H9 (cell line): ENCODE results near the gene DUSP18. TPM values are rescaled to one million over a fixed set of nuclear protein-coding genes. Genes with fewer than 3 reads are reported as not detected.
A peak's percentile ranks its signal among the peaks of the same experiment; 100 is the strongest.

Experiments used
- DNase-seq: peaks from one replicate; pipeline ENCODE4 v3.0.0-alpha.2; 2017
- H2AFZ ChIP-seq: one replicate; pipeline ENCODE4 v1.6.1; 2013; ENCODE audit warnings: mild to moderate bottlenecking, low read length, control low read depth, moderate library complexity
- H2AK5ac ChIP-seq: 2 replicates; pipeline ENCODE4 v1.6.1; 2013; ENCODE audit warnings: low read length, control low read depth, mixed read lengths; ENCODE audit not compliant: insufficient read length
- H2BK120ac ChIP-seq: one replicate; pipeline ENCODE4 v1.6.1; 2013; ENCODE audit warnings: low read depth, mild to moderate bottlenecking, low read length, control low read depth, inconsistent platforms; ENCODE audit not compliant: poor library complexity, severe bottlenecking
- H2BK12ac ChIP-seq: 2 replicates; pipeline ENCODE4 v1.6.1; 2013; ENCODE audit warnings: low read length, control low read depth, mixed read lengths, low read depth; ENCODE audit not compliant: insufficient read length
- H2BK15ac ChIP-seq: 2 replicates; pipeline ENCODE4 v1.6.1; 2013; ENCODE audit warnings: low read depth, low read length, control low read depth
- H2BK20ac ChIP-seq: one replicate; pipeline ENCODE4 v1.6.1; 2013; ENCODE audit warnings: low read depth, mild to moderate bottlenecking, low read length, control low read depth, inconsistent platforms; ENCODE audit not compliant: poor library complexity, severe bottlenecking
- H2BK5ac ChIP-seq: 2 replicates; pipeline ENCODE4 v1.6.1; 2013; ENCODE audit warnings: low read length, control low read depth, mixed read lengths; ENCODE audit not compliant: insufficient read length
- H3K14ac ChIP-seq: 2 replicates; pipeline ENCODE4 v1.6.1; 2013; ENCODE audit warnings: low read length, control low read depth; ENCODE audit not compliant: insufficient read depth
- H3K18ac ChIP-seq: 2 replicates; pipeline ENCODE4 v1.6.1; 2013; ENCODE audit warnings: low read depth, mild to moderate bottlenecking, mixed read lengths, low read length, control low read depth; ENCODE audit not compliant: insufficient read length
- H3K23ac ChIP-seq: 2 replicates; pipeline ENCODE4 v1.6.1; 2013; ENCODE audit warnings: low read length, control low read depth, mixed read lengths, low read depth; ENCODE audit not compliant: insufficient read length
- H3K23me2 ChIP-seq: 2 replicates; pipeline ENCODE4 v1.6.1; 2013; ENCODE audit warnings: low read depth, mild to moderate bottlenecking, mixed read lengths, low read length, control low read depth; ENCODE audit not compliant: insufficient read length, poor library complexity, severe bottlenecking
- H3K27ac ChIP-seq: 2 replicates; pipeline ENCODE4 v1.5.1; 2013; ENCODE audit warnings: low read length, control low read depth, mixed read lengths, low read depth; ENCODE audit not compliant: insufficient read length
- H3K27me3 ChIP-seq: 2 replicates; pipeline ENCODE4 v1.6.1; 2013; ENCODE audit warnings: low read length, control low read depth, inconsistent platforms; ENCODE audit not compliant: insufficient read depth
- H3K4ac ChIP-seq: 2 replicates; pipeline ENCODE4 v1.6.1; 2013; ENCODE audit warnings: low read depth, mild to moderate bottlenecking, control low read depth, inconsistent platforms, low read length, moderate library complexity
- H3K4me1 ChIP-seq: 2 replicates; pipeline ENCODE4 v1.6.1; 2013; ENCODE audit warnings: low read length, control low read depth, inconsistent platforms; ENCODE audit not compliant: insufficient read depth
- H3K4me2 ChIP-seq: 2 replicates; pipeline ENCODE4 v1.6.1; 2013; ENCODE audit warnings: low read length, control low read depth, mixed read lengths; ENCODE audit not compliant: insufficient read length, insufficient read depth
- H3K56ac ChIP-seq: 2 replicates; pipeline ENCODE4 v1.6.1; 2013; ENCODE audit warnings: low read depth, mild to moderate bottlenecking, mixed read lengths, low read length, control low read depth; ENCODE audit not compliant: insufficient read length
- H3K79me1 ChIP-seq: 2 replicates; pipeline ENCODE4 v1.6.1; 2013; ENCODE audit warnings: low read depth, mild to moderate bottlenecking, moderate library complexity, low read length, control low read depth, inconsistent platforms; ENCODE audit not compliant: insufficient read depth, poor library complexity, severe bottlenecking
- H3K79me2 ChIP-seq: 2 replicates; pipeline ENCODE4 v1.6.1; 2013; ENCODE audit warnings: low read length, control low read depth, inconsistent platforms; ENCODE audit not compliant: insufficient read depth
- H3K9ac ChIP-seq: 2 replicates; pipeline ENCODE4 v1.6.1; 2013; ENCODE audit warnings: low read length, control low read depth, mixed read lengths; ENCODE audit not compliant: insufficient read length; ENCODE audit errors: extremely low read depth
- H3K9me3 ChIP-seq: one replicate; pipeline ENCODE4 v1.6.1; 2013; ENCODE audit warnings: low read depth, low read length, inconsistent platforms; ENCODE audit not compliant: control insufficient read depth
- H3T11ph ChIP-seq: one replicate; pipeline ENCODE4 v1.6.1; 2013; ENCODE audit warnings: mild to moderate bottlenecking, low read length, control low read depth, inconsistent platforms
- H4K20me1 ChIP-seq: one replicate; pipeline ENCODE4 v1.6.1; 2013; ENCODE audit not compliant: control insufficient read depth, insufficient read length, insufficient read depth
- H4K5ac ChIP-seq: 2 replicates; pipeline ENCODE4 v1.6.1; 2013; ENCODE audit warnings: low read depth, mild to moderate bottlenecking, mixed read lengths, low read length, control low read depth; ENCODE audit not compliant: insufficient read length
- H4K8ac ChIP-seq: replicated peaks from 2 replicates; pipeline ENCODE4 v1.6.1; 2013; ENCODE audit warnings: low read length, control low read depth, mixed read lengths, low read depth; ENCODE audit not compliant: insufficient read length
- H4K91ac ChIP-seq: 2 replicates; pipeline ENCODE4 v1.6.1; 2013; ENCODE audit warnings: low read depth, mild to moderate bottlenecking, moderate library complexity, mixed read lengths, low read length, control low read depth; ENCODE audit not compliant: insufficient read length
- H3K27ac Mint-ChIP-seq, 3 experiments: 2 replicates in 2 of 3; 3 replicates in 1 of 3; pipeline ENCODE4 v1.8.0; 2020 to 2021; ENCODE audit warnings: mixed read lengths in 3 of 3, mild to moderate bottlenecking in 1 of 3, moderate library complexity in 1 of 3
- H3K27me3 Mint-ChIP-seq: 2 replicates; pipeline ENCODE4 v1.8.0; 2021; ENCODE audit warnings: low read depth, mild to moderate bottlenecking, moderate library complexity, mixed read lengths
- H3K36me3 Mint-ChIP-seq, 3 experiments: 2 replicates in 2 of 3; 3 replicates in 1 of 3; pipeline ENCODE4 v1.8.0; 2020 to 2021; ENCODE audit warnings: low read depth in 3 of 3, mixed read lengths in 3 of 3; ENCODE audit not compliant: insufficient read depth in 1 of 3
- H3K4me1 Mint-ChIP-seq, 2 experiments: 2 replicates each; pipeline ENCODE4 v1.8.0; 2020; ENCODE audit warnings: mixed read lengths in 2 of 2
- H3K4me3 Mint-ChIP-seq, 2 experiments: 2 replicates in 1 of 2; 3 replicates in 1 of 2; pipeline ENCODE4 v1.8.0; 2020 to 2021; ENCODE audit warnings: mild to moderate bottlenecking in 2 of 2, mixed read lengths in 2 of 2, moderate library complexity in 1 of 2
- H3K9me3 Mint-ChIP-seq, 2 experiments: 2 replicates in 1 of 2; 3 replicates in 1 of 2; pipeline ENCODE4 v1.8.0; 2020; ENCODE audit warnings: mild to moderate bottlenecking in 2 of 2, mixed read lengths in 2 of 2, moderate library complexity in 1 of 2
- CTCF ChIP-seq: fragments of 200-600 bp; sonication (generic); conservative IDR thresholded peaks from 3 replicates; pipeline ENCODE4 v1.8.0; 2021; ENCODE audit warnings: antibody characterized with exemption, mild to moderate bottlenecking
- WGBS: extraction: QIAGEN DNeasy Blood & Tissue Kit; methylation state at CpG from one replicate; pipeline ENCODE4 v1.1.7; 2013; ENCODE audit warnings: missing lambda C conversion rate, low lambda C conversion rate, mixed read lengths; ENCODE audit not compliant: insufficient read length; ENCODE audit errors: extremely low coverage; 5-methylcytosine and 5-hydroxymethylcytosine counted together
- total RNA-seq: library from RNA; stranded (reverse); gene quantifications from 2 replicates; pipeline ENCODE4 v1.2.1, GENCODE V29; 2021

DUSP18 gene
- total RNA-seq, 1 experiment from 2014 or later, result 2.6 TPM

- no peak within 1 kb of the TSS for H2BK15ac ChIP-seq
- WGBS, result no CpG with 5 or more reads among the region's 88 CpGs
- H2BK20ac ChIP-seq, result no peak within 1 kb of the TSS
- peaks cover 9% of the 10 kb centered on the region; the same call in 1 of the 2 replicates for H3K27me3 ChIP-seq
- H4K8ac ChIP-seq, result no peak within 1 kb of the TSS
- H3K27me3 Mint-ChIP-seq, result peaks cover 30% of the 10 kb centered on the region
- no peak within 1 kb of the TSS for H2AFZ ChIP-seq
- H3T11ph ChIP-seq, result no peak within 1 kb of the TSS
- no peaks in the 10 kb centered on the region; the same call in 1 of the 2 replicates for H3K4me1 ChIP-seq
- H3K9me3 ChIP-seq, result no peaks in the 10 kb centered on the region
- TF ChIP-seq CTCF, result no peak
- peak within 1 kb of the TSS; percentile 75 to 82 for H3K4me3 Mint-ChIP-seq
- H2AK5ac ChIP-seq, result no peak within 1 kb of the TSS
- H3K79me2 ChIP-seq, result no peaks in the 10 kb centered on the region
- no peaks in the 10 kb centered on the region for H3K9me3 Mint-ChIP-seq
- H3K4ac ChIP-seq, result no peak within 1 kb of the TSS
- H3K4me1 Mint-ChIP-seq, result peaks cover 14% of the 10 kb centered on the region in 2 experiments
- no peak within 1 kb of the TSS for H4K91ac ChIP-seq
- peak within 1 kb of the TSS; percentile 10 for H2BK120ac ChIP-seq
- H2BK12ac ChIP-seq, result no peak within 1 kb of the TSS
- no peaks in the 10 kb centered on the region; a peak in 1 of 7 replicates for H3K36me3 Mint-ChIP-seq
- H3K27ac Mint-ChIP-seq, result peak within 1 kb of the TSS in 2 of 3 experiments; percentile 84 to 87; a peak in 4 of 7 replicates
- H3K23me2 ChIP-seq, result peaks cover 6% of the 10 kb centered on the region
- DNase-seq, result peak; percentile 45
- no peak within 1 kb of the TSS for H3K23ac ChIP-seq
- no peak within 1 kb of the TSS for H3K56ac ChIP-seq
- H3K79me1 ChIP-seq, result no peaks in the 10 kb centered on the region
- no peak within 1 kb of the TSS for H2BK5ac ChIP-seq
- H4K5ac ChIP-seq, result no peak within 1 kb of the TSS
- H3K18ac ChIP-seq, result peak within 1 kb of the TSS; percentile 95
- H4K20me1 ChIP-seq, result no peaks in the 10 kb centered on the region
- H3K9ac ChIP-seq, result peak within 1 kb of the TSS; percentile 57
- no peak within 1 kb of the TSS for H3K27ac ChIP-seq
- peak within 1 kb of the TSS; percentile 99 for H3K14ac ChIP-seq
- H3K4me2 ChIP-seq, result peak within 1 kb of the TSS; percentile 50
Measured at GRCh38 chr22:30694640-30695350, 27.1 kb upstream of the DUSP18 start, which contains the start of gene OSBP2. Gene OSBP2, plus strand, starts transcription at chr22:30694874. Its CDS starts 36 bp downstream, at chr22:30694910.
